HUDEP-2 (cell line): ENCODE results near the gene PGC.
"Not testable (repeated sequence)": the region's sequence is repeated elsewhere in the genome, so short reads cannot be mapped to it uniquely, and the experiment has no call there.

ENCODE experiments used
- DNase-seq, 76 experiments: peaks; one replicate each; lab custom pipeline; 2025; ENCODE audit not compliant: unreplicated experiment in 76 of 76; lab: John Stamatoyannopoulos, UW

Gene PGC

DNA sequence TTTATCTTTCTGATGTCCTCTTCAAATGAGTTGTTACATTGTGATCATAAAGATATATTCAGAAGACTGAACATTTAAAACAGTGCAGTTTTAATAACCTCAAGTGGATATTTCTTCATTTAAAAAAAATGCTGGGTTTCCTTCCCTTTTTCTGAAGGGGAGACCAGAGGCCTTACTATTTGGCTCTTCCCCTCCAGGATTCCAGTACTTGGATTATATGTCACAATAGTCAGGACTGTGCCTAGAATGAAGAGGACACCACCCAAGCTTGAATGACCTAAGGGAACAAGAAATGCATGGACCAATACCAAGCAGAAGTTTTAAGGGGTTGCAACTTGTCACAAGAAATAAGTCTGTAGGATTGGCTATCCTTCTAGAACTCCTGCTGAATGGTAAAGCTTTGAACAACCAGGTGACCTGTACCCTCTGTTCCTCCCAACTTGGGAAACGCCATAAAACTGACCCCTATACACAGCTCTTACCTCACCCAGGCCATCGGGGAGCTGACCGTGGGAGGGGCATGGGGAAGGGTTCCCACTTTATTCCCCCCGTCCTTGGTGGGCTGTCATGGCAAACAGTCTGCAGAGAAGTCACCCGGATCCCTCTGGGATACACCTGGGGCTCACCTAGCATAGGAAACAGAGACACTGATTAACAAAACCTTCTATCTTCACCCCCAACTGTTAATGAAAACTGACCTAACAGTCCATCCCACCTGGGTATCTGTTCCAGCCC is 30.5 kb upstream of the PGC start:
- no peak for DNase-seq

DNA sequence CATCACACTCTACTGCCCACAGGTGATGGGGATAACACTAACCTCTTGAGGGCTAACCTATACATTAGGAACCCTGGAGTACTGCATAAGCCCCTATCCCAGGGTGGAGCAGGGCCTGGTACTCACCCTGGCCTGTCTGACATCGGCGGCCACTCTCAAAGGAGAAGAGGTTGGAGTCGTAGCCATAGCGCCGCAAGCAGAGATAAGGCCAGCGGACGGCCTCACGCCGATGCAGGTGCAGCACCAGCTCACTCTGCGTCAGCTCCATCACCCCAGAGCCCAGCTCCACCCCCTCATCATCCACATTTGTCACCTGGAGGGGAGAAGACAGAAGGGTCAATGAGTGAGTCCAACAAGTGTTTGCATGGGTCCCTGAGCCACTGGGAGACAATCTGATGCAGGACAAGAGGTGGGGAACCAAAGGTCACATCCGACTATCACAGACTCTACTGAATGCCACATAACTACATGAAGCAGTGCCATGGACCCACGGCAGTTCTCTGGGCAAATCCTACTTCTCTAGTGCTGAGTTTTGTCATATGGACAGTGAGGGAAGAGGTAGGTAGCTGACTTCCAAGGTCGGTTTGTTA is 28.2 kb upstream of the PGC start:
- no peak for DNase-seq

DNA sequence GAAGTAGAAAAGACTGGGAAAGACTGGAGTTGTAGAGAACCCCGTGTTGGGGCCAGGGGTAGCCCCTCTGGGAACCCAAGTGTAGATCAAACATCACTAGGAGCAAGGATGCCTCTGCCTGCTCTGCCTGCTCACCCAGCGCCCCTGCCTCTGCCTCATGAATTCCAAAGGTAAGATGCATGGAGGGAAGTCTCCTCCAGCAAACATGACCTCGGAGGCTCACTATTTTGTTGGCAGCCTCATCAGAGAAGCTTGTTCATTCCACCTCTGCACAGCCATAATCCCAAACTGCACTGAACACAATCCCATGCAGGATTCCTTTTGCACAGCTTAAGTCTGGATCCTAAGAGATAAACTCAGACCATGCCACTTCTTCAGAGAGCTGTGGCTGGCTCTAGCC is 27.6 kb upstream of the PGC start:
- DNase-seq, result no peak

DNA sequence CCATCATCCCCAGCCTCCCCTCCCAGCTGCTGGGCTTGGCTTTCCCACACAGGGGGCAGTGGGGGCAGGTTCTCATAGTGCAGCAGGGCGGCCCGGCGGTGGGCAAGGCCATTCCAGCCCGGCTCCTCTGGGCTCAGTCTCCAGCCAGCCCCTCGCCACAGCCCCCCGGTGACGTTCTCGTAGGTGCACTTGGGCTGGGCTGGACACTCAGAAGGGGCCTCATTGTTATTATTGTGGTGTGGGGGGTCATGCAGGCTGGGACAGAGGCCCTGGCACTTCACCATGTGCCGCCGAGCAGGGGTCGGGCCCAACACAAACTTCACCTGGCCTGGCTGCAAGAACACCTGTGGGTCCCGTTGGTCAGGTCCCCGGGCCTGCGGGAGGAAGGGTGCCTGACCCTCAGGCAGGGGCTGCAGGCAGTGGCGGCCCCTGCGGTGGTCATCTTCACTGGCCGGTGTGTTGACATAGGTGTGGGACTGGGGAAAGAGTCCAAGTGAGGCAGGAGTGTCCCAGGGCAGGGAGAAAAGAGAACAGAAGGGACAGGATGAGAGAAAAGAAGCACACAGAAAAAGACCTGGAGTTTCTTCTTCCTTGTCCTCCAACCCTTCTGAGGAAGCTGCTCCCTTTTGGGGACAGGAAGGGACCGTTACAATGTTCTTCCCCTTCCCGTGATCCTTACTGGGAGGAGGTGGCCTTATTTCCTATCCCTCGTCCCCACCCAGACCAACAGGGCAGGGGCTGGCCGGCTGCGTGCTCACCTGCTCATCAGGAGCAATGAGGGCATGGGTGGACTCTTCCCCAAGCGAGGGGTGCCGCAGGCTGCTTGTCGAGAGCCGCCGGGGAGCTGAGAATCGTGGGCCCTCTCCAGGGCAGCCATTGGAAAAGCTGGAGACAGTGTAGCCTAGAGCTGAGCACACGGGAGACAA is 24.1 kb upstream of the PGC start:
- DNase-seq, result no peak

DNA sequence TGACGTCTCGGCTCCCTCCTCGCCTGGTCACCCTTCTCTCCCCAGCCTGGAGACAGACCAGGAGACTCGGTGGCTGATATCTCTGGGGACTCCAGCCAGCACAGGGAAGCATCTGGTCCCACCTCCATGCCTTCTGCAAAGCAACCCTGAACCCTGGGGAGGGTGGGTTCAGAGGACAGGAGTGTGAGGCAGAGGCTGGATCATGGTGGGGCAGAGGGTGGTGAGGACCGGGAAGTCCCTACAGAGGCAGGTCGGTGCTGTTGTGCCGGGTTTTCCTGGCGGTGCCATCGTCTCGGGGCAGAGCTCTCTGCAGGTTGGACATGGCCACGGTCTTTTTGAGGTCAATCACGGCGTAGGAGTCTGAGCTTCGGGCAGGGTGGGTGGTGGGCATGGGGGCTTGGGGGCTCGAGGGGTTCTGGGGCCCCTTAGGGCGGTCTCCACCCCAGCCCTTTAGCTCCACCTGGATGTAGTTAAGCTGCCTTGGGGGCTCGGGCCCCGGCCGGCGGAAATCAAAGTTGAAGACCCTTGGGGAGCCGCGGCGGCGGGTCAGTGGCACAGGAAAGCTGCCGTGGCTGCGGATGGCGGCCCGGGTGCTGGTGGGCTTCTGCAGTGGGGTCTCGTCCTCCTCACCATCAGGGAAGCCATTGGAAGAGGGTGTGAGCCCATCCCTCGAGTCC is 23.3 kb upstream of the PGC start:
- DNase-seq, result no peak

DNA sequence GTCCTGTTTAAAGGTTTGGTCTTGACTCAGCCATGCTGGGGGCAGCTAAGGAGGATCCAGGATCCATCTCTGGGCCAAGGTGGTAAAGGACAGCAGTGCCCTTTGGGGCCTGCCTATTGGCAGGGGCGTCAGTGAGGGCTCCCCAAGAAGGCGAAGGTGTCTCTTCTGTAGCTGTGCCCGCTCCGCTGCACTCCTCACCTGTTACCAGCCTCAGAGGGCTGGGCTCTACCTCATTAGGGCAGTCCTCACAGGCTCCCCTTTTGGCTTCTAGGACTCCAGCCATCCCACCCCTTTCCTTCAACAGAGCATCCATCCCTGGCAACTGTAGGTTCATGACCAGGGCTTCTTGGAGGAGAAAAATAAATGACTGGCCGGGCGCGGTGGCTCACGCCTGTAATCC is 22.2 kb upstream of the PGC start:
- no peak for DNase-seq

DNA sequence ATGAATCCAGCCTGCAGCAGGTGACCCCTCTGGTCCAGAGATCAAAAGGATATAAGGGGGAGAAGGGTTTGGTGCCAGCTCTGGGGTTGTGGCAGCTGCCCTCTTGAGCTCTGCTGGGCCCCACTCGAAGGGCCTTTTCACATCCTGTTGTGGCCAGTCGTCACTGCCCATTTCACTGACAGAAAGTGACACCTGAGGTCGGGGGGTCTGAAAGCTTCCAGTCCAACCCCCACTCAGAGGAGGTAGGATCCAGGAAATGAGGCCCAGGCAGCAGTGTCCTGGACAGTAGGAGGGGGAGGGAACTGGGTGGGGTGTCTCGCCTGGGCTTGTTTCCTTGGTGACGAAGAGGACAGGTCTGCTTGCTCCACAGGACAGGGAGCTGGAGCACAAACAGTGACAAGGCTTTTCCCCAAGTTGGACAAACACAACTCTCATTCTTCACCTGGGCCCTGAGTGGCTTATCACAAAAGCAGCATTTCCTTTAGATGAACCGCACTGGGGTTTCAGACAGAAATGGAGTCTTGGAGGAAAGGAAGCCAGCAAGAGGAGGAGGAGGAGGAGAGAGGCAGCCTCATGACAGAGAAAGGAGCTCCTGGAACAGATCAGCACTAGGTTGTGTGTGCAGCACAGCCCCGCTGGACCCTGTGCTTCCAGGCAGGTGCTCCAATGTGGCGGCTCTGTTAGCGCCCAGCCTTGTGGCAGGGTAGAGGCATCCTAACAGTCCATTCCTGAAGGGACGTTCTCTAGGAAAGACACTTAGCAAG is 21.5 kb upstream of the PGC start:
- no peak for DNase-seq

DNA sequence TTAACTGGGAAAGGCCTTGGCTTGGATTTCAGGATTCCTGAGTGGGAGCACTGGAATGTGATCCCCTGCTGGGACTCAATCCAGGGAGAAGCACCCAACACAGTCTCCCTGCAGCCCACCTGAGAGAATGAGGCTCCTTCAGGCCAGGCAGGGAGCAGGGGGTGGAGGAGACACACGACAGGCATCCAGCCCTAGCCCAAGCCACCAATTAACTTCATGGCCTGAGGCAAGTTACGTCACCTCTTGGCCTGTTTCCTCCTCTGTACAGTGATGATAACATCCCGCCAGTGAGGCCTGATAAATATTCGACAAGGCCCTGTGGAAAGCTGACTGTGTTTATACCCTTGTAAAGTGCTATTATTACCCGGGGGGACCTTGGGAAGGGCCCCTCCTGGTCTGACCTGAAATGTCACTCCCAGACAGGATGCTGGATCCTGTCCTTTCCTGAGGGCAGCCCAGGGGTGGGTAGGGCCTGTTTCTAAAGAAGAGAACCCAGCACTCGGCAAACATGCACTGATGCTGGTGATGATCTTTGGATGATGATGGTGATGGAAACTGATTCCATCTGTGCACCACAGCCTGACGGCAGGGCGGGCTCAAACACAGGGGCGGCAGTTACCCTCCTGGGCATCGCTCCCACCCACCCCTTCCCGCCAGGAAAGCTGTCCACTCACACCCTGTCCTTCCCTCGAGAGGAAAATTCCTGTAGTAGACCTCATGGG is 20.1 kb upstream of the PGC start:
- DNase-seq, result peak in 73 of 76 experiments; percentile 20 to 93 (median 74)

DNA sequence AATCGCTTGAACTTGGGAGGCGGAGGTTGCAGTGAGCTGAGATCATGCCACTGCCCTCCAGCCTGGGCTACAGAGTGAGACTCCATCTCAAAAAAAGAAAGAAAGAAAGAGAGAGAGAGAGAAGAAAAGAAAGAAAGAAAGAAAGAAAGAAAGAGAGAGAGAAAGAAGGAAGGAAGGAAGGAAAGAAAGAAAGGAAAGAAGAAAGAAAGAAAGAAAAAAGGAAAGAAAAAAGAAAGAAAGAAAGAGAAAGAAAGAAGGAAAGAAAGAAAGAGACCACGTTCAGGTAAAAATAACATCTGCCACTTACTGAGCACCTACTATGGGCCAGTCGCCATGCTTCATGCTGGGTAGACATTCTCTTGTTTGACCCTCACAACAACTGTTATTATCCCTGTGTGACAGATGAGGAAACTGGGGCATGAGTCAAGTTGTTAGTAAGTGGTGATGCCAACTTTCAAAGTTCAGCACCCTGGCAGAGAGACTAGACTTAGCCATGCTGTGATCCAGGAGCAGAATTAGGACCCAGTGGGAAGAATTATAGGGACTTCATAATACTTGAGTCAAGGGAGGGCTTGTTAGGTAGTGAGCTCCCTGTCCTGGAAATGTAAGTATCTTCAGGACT is 19.0 kb upstream of the PGC start:
- not testable (repeated sequence) for DNase-seq

DNA sequence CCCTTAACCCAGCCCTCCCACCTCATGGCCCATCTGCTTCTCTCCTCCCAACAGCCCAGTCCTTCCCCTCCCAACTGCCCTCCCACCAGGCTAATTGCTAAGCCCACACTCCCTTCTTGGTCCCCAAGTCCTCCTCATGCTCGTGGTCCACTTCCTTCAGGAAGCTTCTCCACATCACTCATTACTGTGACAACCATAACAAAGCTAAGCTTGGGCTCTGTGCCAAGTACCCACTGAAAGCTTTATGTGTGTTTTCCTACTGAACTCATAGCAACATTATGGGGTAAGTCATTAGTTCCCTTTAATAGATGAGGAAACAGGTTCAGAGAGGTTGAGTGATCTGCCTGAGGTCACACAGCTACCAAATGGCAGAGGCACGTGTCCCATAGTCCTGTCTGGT is 16.3 kb upstream of the PGC start:
- DNase-seq, result no peak

DNA sequence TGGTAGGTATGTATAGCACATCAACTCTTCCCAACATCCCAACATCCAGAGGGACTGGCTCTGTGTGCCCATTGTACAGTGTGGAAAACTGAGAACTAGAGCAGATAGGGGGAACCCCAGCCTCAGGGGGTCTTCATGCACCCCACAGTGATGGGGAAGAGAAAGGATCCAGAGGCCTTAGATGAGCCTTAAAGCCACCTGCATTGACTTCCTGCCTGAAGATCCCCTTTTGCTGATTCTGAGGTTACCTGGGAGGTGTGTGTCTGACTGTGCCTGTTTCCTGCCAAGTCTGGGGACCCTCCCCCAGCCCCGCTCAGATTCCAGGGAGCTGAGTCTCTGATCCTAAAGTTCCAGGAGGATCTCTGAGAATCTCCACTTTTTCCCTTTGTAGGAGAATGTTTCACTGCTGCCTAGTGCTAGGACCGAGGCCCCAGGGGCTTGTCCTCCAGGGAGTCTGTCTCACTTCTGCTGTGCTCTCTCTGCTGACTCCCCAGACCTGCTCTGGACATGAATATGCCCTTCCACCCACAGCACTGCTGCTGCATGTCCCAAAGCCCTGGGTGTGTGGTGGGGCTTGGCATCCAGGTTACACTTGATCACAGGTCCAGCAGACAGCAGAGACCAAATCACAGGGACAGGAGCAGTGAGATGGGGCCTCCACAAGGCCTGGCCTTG is 12.8 kb upstream of the PGC start:
- no peak for DNase-seq

DNA sequence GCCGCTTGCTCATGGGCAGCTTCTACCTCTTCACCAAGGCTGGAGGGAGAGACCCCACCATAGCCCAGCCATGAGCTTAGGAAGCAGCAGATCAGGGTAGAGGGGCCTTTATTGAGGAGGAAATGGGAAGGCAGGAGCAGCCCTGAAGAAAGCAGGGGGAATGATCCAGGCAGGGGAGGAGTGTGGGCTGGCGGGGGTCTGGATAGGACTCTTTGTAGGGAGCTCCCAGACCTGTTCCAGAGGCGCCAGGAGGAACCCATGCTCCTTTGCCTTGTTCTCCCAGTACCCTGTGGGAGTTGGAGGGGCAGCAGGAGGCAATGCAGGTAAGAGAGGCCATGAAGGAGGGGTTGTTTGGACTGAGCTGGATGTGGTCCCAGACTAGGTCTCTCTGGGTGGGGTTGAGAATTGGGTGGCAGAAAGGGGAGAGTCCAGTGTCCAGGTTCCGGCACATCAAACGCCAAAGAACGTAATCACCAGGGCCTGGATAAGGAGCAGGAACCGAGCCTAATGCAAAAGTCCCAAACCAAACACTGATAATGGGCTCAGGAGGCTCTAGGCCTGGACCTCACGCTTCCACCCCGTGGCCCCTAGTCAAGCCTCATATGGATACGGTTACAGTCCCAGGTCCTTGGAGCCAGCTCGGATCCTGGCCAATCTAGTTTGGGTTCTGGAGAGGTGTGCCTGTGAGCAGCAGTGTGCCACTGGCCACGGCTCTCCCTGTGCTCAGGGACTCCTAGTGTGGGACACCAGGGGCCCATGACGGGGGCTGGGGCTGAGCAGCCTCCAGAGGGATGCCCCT is 12.1 kb upstream of the PGC start:
- no peak for DNase-seq

DNA sequence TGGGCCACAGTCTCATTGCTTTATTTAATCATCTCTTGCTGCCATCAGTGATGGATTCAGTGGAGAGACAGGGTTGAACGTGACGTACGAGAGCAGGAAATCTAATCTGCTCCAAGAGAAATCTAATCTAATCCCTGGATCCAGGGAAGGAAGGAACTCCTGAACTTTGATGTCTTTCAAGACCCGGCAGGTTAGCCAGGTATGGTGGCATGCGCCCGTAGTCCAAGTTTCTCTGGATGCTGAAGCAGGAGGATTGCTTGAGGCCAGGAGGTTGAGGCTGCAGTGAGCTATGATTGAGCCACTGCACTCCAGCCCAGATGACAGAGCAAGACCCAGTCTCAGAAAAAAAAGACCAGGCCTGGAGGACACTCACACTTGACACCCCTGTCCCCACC is 11.4 kb upstream of the PGC start:
- no peak for DNase-seq

DNA sequence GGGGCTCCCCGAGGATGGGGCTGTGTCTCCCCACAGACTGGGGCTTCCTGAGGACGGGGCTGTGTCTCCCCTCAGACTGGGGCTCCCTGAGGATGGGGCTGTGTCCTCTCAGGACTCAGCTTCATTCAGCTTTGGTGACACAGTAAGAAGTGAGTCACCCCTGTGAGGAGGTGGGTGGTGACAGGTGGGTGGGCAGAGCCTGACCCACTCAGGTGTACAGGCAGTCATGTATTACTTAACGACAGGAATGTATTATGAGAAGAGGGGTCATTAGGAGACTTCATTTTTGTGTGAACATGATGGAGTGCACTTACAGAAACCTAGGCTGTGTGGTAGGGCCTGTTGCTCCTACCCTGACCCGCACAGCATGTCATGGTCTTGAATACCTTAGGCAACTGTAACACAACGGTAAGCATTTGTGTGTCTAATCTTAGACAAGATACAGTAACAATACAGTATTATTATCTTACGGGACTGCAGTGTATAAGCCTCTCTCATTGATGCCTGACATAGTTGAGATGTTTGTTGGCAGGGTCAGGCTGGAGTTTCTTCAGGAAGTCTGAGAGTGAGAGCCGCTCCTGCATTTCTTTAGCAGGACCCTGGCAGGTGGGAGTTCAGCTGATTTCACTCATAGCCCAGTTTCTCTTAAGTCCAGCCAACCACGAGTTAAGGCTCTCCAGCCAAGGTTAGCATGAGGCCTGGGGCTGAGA is 10.9 kb upstream of the PGC start:
- DNase-seq, result no peak

DNA sequence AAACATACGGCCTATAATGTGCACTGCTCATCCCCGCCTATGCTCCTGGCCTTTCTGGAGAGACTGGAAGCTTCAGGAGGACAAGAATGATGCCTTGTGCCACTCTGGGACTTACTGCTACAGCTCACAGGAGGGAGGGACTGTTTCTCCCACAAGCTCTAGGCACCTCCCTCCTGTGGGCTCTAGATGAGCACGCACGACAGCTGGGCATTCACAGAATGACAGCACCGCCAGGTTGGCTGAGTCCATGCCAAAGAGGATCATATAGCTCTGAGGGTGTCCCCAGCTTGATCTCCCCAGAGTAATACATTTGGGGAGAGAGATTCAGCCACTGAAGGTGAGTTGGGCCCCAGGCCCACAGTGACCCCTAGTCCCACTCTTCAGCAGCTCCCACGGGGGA is 10.1 kb upstream of the PGC start:
- DNase-seq, result no peak

DNA sequence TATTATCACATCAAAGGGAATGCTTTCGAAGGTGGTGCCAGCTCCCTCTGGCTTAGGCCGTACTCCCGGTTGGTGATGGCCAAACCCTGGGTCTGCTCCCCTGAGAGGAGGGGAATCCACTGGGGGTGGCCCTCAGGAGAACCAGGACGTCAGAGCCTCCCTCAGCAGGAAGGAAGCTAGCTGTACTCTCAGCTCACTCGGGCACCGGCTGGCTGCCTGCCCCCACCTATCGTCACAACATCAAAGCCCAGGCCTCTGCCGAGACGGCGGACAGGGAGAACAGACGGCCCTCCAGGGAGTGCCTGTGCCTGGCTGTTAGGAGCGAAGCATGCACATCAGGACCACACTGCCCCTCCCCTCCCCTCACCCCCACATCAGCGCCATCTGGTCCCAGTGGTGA is 9.2 kb upstream of the PGC start:
- DNase-seq, result no peak

DNA sequence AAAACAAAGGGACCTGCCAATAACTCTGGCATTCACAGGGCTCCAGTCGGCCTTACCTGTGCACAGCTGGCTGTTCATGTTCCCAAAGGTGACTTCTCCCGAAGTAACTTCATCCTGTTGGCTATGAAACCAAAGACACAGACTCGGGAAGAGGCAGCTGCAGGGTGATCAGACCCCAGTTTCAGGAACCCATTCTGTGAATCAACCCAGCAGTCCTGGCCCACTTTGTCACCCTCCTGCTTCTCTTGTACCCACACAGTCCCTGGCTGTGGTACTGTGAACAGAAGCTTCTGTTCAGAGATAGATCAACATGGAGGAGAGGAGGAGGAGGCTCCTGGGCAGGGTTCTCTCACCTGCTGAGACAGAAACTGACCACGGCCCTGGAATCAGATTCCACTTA is 8.7 kb upstream of the PGC start:
- no peak for DNase-seq
